ENCODE measurements around the gene RAB26. TPM values are rescaled to one million over a fixed set of nuclear protein-coding genes. Genes with fewer than 3 reads are reported as not detected.

Gene RAB26
- total and polyA plus RNA-seq, 4 donors = 1.9 to 3.9 (median 3.0) TPM

- TF ChIP-seq HNF4A (conservative IDR thresholded peaks at IDR 0.05) (no peak), GABPA (IDR thresholded peaks at IDR 0.05 in 1 of 2, conservative IDR thresholded peaks at IDR 0.05 in 1 of 2) (no peak), JUND (IDR thresholded peaks at IDR 0.05) (no peak), YY1 (IDR thresholded peaks at IDR 0.05) (no peak), RXRA (IDR thresholded peaks at IDR 0.05) (no peak), HNF4G (IDR thresholded peaks at IDR 0.05) (no peak), SP1 (IDR thresholded peaks at IDR 0.05) (no peak), ATF3 (IDR thresholded peaks at IDR 0.05) (no peak), FOXA2 (IDR thresholded peaks at IDR 0.05) (no peak), FOXA1 (IDR thresholded peaks at IDR 0.05) (no peak)
- TF ChIP-seq, protein P1, sequence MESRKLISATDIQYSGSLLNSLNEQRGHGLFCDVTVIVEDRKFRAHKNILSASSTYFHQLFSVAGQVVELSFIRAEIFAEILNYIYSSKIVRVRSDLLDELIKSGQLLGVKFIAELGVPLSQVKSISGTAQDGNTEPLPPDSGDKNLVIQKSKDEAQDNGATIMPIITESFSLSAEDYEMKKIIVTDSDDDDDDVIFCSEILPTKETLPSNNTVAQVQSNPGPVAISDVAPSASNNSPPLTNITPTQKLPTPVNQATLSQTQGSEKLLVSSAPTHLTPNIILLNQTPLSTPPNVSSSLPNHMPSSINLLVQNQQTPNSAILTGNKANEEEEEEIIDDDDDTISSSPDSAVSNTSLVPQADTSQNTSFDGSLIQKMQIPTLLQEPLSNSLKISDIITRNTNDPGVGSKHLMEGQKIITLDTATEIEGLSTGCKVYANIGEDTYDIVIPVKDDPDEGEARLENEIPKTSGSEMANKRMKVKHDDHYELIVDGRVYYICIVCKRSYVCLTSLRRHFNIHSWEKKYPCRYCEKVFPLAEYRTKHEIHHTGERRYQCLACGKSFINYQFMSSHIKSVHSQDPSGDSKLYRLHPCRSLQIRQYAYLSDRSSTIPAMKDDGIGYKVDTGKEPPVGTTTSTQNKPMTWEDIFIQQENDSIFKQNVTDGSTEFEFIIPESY (IDR thresholded peaks at IDR 0.05) = no peak
- Histone ChIP-seq H3K9ac (ENCODE audit: low read depth in 1 of 2, low read length in 2 of 2) (no peak overlapping the region), H3K36me3 (ENCODE audit: control insufficient read depth in 4 of 4, insufficient read depth in 3 of 4, low read depth in 1 of 4, low read length in 3 of 4) (no peaks in the 10 kb centered on the region), H3K4me3 (ENCODE audit: low read depth in 1 of 3, low read length in 3 of 3) (no peak overlapping the region), H3K9me3 (ENCODE audit: control insufficient read depth in 4 of 4, low read length in 3 of 4) (no peaks in the 10 kb centered on the region), H3K27ac (ENCODE audit: low read depth in 1 of 2, low read length in 2 of 2) (no peak overlapping the region), H3K4me1 (ENCODE audit: control insufficient read depth in 4 of 4, insufficient read depth in 4 of 4, low read length in 3 of 4) (no peaks in the 10 kb centered on the region), H3K27me3 (ENCODE audit: control insufficient read depth in 4 of 4, insufficient read depth in 4 of 4, low read length in 3 of 4) (no peaks in the 10 kb centered on the region)
- WGBS = 91% methylated on average over 20 of the region's 20 CpGs
- DNase-seq (ENCODE audit: low spot score) = no peak
Observed at GRCh38 chr16:2186505-2186904, 38.1 kb downstream of the RAB26 start.

GRCh38 chr16:2187212-2187611, 38.8 kb downstream of the RAB26 start:
- no peak for DNase-seq (ENCODE audit: low spot score)
- Histone ChIP-seq H3K27ac (ENCODE audit: low read depth in 1 of 2, low read length in 2 of 2) (no peak overlapping the region), H3K27me3 (ENCODE audit: control insufficient read depth in 4 of 4, insufficient read depth in 4 of 4, low read length in 3 of 4) (no peaks in the 10 kb centered on the region), H3K9me3 (ENCODE audit: control insufficient read depth in 4 of 4, low read length in 3 of 4) (no peaks in the 10 kb centered on the region), H3K36me3 (ENCODE audit: control insufficient read depth in 4 of 4, insufficient read depth in 3 of 4, low read depth in 1 of 4, low read length in 3 of 4) (no peaks in the 10 kb centered on the region), H3K4me3 (ENCODE audit: low read depth in 1 of 3, low read length in 3 of 3) (no peak overlapping the region), H3K4me1 (ENCODE audit: control insufficient read depth in 4 of 4, insufficient read depth in 4 of 4, low read length in 3 of 4) (no peaks in the 10 kb centered on the region), H3K9ac (ENCODE audit: low read depth in 1 of 2, low read length in 2 of 2) (no peak overlapping the region)
- WGBS = 81% methylated on average over 17 of the region's 17 CpGs
- no peak for TF ChIP-seq CTCF (IDR thresholded peaks at IDR 0.05; ENCODE audit: low read depth, low read length, missing input control)

- Histone ChIP-seq H3K9me3 (ENCODE audit: control insufficient read depth in 4 of 4, low read length in 3 of 4) (no peaks in the 10 kb centered on the region), H3K36me3 (ENCODE audit: control insufficient read depth in 4 of 4, insufficient read depth in 3 of 4, low read depth in 1 of 4, low read length in 3 of 4) (no peaks in the 10 kb centered on the region), H3K4me1 (ENCODE audit: control insufficient read depth in 4 of 4, insufficient read depth in 4 of 4, low read length in 3 of 4) (no peaks in the 10 kb centered on the region), H3K4me3 (ENCODE audit: low read depth in 1 of 3, low read length in 3 of 3) (no peak overlapping the region), H3K27ac (ENCODE audit: low read depth in 1 of 2, low read length in 2 of 2) (no peak overlapping the region), H3K27me3 (ENCODE audit: control insufficient read depth in 4 of 4, insufficient read depth in 4 of 4, low read length in 3 of 4) (no peaks in the 10 kb centered on the region), H3K9ac (ENCODE audit: low read depth in 1 of 2, low read length in 2 of 2) (no peak overlapping the region)
- WGBS = 95% methylated on average over 8 of the region's 8 CpGs
- no peak for DNase-seq (ENCODE audit: low spot score)
- TF ChIP-seq CTCF (IDR thresholded peaks at IDR 0.05; ENCODE audit: low read depth, low read length, missing input control) = no peak
- no peak for TF ChIP-seq HNF4A (conservative IDR thresholded peaks at IDR 0.05)
- TF ChIP-seq, protein P1 (IDR thresholded peaks at IDR 0.05) = no peak
- TF ChIP-seq EGR1 (IDR thresholded peaks at IDR 0.05; ENCODE audit: low read depth in 2 of 2) = no peak
- TF ChIP-seq RAD21 (IDR thresholded peaks at IDR 0.05) = no peak
- no peak for TF ChIP-seq YY1 (IDR thresholded peaks at IDR 0.05)
- no peak for TF ChIP-seq SP1 (IDR thresholded peaks at IDR 0.05)
- TF ChIP-seq TAF1 (conservative IDR thresholded peaks at IDR 0.05) = no peak
- no peak for TF ChIP-seq MAX (IDR thresholded peaks at IDR 0.05)
- TF ChIP-seq GABPA (IDR thresholded peaks at IDR 0.05 in 1 of 2, conservative IDR thresholded peaks at IDR 0.05 in 1 of 2) = no peak
- no peak for TF ChIP-seq ATF3 (IDR thresholded peaks at IDR 0.05)
Observed at GRCh38 chr16:2188395-2188794, 40.0 kb downstream of the RAB26 start.

Data from liver (tissue), 9 donors.